T-cell (primary cell): Measurements from ENCODE around the gene NTM. TPM values are rescaled to one million over a fixed set of nuclear protein-coding genes. Genes with fewer than 3 reads are reported as not detected.
"Not testable (repeated sequence)": the region's sequence is repeated elsewhere in the genome, so short reads cannot be mapped to it uniquely, and the experiment has no call there.

Source experiments
- ATAC-seq, 4 experiments: fragments of 200-7000 bp in 3 of 4; fragments of 150-1000 bp in 1 of 4; cut with Tn5 transposase; replicated peaks in 1 of 4; 1 replicate in 3 of 4; 2 replicates in 1 of 4; pipeline ENCODE4 v1.10.0; 2021; ENCODE audit warnings: moderate library complexity in 3 of 4, mild to moderate bottlenecking in 2 of 4, moderate number of reproducible peaks in 1 of 4
- CTCF ChIA-PET, 2 donors: fragments of 300-600 bp; sonication (Branson Sonifier 250); formaldehyde crosslinking; loops; one replicate each; lab custom pipeline; 2022; ENCODE audit warnings: antibody characterized with exemption in 2 of 2; lab: Charles Lee
- POLR2A ChIA-PET, 2 donors: fragments of 300-600 bp; sonication (Branson Sonifier 250); formaldehyde crosslinking; loops; one replicate each; lab custom pipeline; 2022; ENCODE audit warnings: antibody characterized with exemption in 2 of 2; lab: Charles Lee
- DNase-seq, 35 experiments: peaks; one replicate each; pipeline versions ENCODE4 v3.0.0 to v3.0.0-alpha.2; 2013 to 2023
- H3K27ac ChIP-seq: one replicate; pipeline ENCODE4 v1.5.1; 2013; ENCODE audit warnings: low read length
- H3K27me3 ChIP-seq, 2 experiments: replicated peaks in 1 of 2; 1 replicate in 1 of 2; 2 replicates in 1 of 2; pipeline versions ENCODE4 v1.6.1 to v1.7.0; 2013; ENCODE audit warnings: low read length in 1 of 2, mixed read lengths in 1 of 2; ENCODE audit not compliant: control insufficient read depth in 2 of 2, insufficient read depth in 2 of 2; ENCODE audit errors: extremely low read depth in 1 of 2
- H3K36me3 ChIP-seq, 2 donors: 1 replicate in 1 of 2; 2 replicates in 1 of 2; pipeline versions ENCODE4 v1.6.1 to v1.7.0; 2013; ENCODE audit warnings: low read length in 1 of 2; ENCODE audit not compliant: control insufficient read depth in 2 of 2, insufficient read depth in 1 of 2; ENCODE audit errors: extremely low read depth in 1 of 2
- H3K4me1 ChIP-seq, 2 experiments: 1 replicate in 1 of 2; 2 replicates in 1 of 2; pipeline versions ENCODE4 v1.6.1 to v1.7.0; 2013; ENCODE audit warnings: low read length in 2 of 2, mixed read lengths in 1 of 2; ENCODE audit not compliant: insufficient read depth in 2 of 2, control insufficient read depth in 1 of 2; ENCODE audit errors: extremely low read depth in 1 of 2
- H3K4me3 ChIP-seq, 2 donors: 1 replicate in 1 of 2; 2 replicates in 1 of 2; pipeline versions ENCODE4 v1.5.1 to v1.7.0; 2013; ENCODE audit warnings: mild to moderate bottlenecking in 2 of 2, low read length in 1 of 2, moderate library complexity in 1 of 2; ENCODE audit not compliant: control insufficient read depth in 1 of 2; ENCODE audit errors: extremely low read depth in 1 of 2
- H3K9me3 ChIP-seq: 2 replicates; pipeline ENCODE4 v1.7.0; 2013
- H3K27ac Mint-ChIP-seq, 2 donors: one replicate each; pipeline ENCODE4 v1.8.0; 2020 to 2021; ENCODE audit warnings: mild to moderate bottlenecking in 2 of 2, mixed read lengths in 2 of 2
- H3K27me3 Mint-ChIP-seq, 2 donors: one replicate each; pipeline ENCODE4 v1.8.0; 2021 to 2022; ENCODE audit warnings: mixed read lengths in 2 of 2
- H3K36me3 Mint-ChIP-seq: one replicate; pipeline ENCODE4 v1.8.0; 2021; ENCODE audit warnings: mixed read lengths
- H3K4me1 Mint-ChIP-seq, 3 donors: one replicate each; pipeline ENCODE4 v1.8.0; 2020 to 2022; ENCODE audit warnings: mixed read lengths in 3 of 3, mild to moderate bottlenecking in 1 of 3
- H3K4me3 Mint-ChIP-seq, 3 donors: one replicate each; pipeline ENCODE4 v1.8.0; 2020 to 2022; ENCODE audit warnings: mild to moderate bottlenecking in 3 of 3, mixed read lengths in 3 of 3, moderate library complexity in 3 of 3
- H3K9me3 Mint-ChIP-seq, 3 donors: one replicate each; pipeline ENCODE4 v1.8.0; 2020 to 2022; ENCODE audit warnings: mixed read lengths in 3 of 3
- WGBS: methylation state at CpG from one replicate; pipeline ENCODE4 v1.1.5; 2013; ENCODE audit warnings: missing lambda C conversion rate; ENCODE audit not compliant: insufficient coverage; 5-methylcytosine and 5-hydroxymethylcytosine counted together
- total RNA-seq, 35 experiments: library from RNA in 6 of 35; stranded (reverse) in 6 of 35; fragments of 120-200 nt in 1 of 35; gene quantifications; one replicate each; pipeline versions ENCODE4 v1.2.1 to v1.2.4 and lab custom pipeline; 2013 to 2026

Gene NTM
- total RNA-seq, 5 donors from 2014 or later (not counting 1 experiment from before 2014, with no cell fraction given), result not detected

GRCh38 chr11:131486937-131487635 lies 116.7 kb downstream of the NTM start:
- H3K9me3 Mint-ChIP-seq, result no peaks in the 10 kb centered on the region
- ATAC-seq (no peak), DNase-seq (no peak)
- no peaks in the 10 kb centered on the region for H3K36me3 Mint-ChIP-seq
- Histone ChIP-seq H3K27me3 (peaks cover 0 to 2% of the 10 kb centered on the region in 2 experiments), H3K9me3 (no peaks in the 10 kb centered on the region), H3K36me3 (no peaks in the 10 kb centered on the region), H3K4me1 (no peaks in the 10 kb centered on the region), H3K27ac (no peak overlapping the region), H3K4me3 (no peak overlapping the region)
- ChIA-PET CTCF (no interaction called here), POLR2A (no interaction called here)
- H3K27ac Mint-ChIP-seq, result no peak overlapping the region
- 79% methylated on average over 2 of the region's 2 CpGs for WGBS
- H3K27me3 Mint-ChIP-seq, result no peaks in the 10 kb centered on the region
- H3K4me3 Mint-ChIP-seq, result no peak overlapping the region
- no peaks in the 10 kb centered on the region for H3K4me1 Mint-ChIP-seq

DNA sequence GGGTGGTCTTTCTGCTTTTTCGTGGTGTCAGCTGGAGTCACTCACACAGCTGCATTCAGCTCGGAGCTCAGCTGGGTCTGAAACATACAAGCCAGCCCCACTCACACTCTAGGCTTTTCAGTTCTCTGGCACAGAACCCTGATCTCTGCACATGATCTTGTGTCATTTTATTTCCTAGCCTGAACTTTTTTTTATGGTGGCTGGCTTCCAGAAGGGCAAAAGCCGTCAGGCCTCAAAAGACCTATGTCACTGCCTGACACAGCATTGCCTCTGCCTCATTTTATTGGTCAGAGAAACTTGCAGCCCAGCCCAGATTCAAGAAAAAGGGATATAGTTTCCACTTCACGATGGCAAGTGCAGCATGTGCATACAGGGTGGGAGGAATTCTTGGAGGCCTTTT lies 117.8 kb downstream of the NTM start:
- ChIA-PET POLR2A (no interaction called here), CTCF (no interaction called here)
- Mint-ChIP-seq H3K27ac (no peak overlapping the region), H3K4me3 (no peak overlapping the region), H3K36me3 (no peaks in the 10 kb centered on the region), H3K27me3 (peaks cover 0 to 4% of the 10 kb centered on the region in 2 donors), H3K4me1 (no peaks in the 10 kb centered on the region), H3K9me3 (no peaks in the 10 kb centered on the region)
- DNase-seq (no peak), ATAC-seq (no peak)
- Histone ChIP-seq H3K4me3 (no peak overlapping the region), H3K9me3 (no peaks in the 10 kb centered on the region), H3K27me3 (peaks cover 0 to 2% of the 10 kb centered on the region in 2 experiments), H3K36me3 (no peaks in the 10 kb centered on the region), H3K4me1 (no peaks in the 10 kb centered on the region), H3K27ac (no peak overlapping the region)
- 63% methylated on average over 1 of the region's 4 CpGs for WGBS

DNA sequence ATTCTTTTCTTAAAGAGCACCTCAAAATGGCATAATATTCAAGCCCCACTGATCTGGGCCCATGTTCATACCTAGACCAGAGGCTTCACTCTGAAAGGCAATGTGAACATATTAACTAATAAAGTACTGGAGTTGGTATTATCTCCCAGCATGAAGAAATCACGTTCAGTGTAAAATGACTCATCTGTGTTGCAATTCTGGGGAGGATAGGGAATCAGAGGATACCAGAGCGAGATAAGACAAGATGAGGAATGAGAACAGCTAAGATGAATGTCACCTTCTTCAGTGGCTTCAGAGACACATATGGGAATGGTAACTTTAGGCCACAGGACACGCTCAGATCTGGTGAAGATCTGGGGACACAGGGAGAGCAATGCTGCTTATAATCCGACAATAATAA lies 121.1 kb downstream of the NTM start:
- no peak overlapping the region for H3K27ac Mint-ChIP-seq

DNA sequence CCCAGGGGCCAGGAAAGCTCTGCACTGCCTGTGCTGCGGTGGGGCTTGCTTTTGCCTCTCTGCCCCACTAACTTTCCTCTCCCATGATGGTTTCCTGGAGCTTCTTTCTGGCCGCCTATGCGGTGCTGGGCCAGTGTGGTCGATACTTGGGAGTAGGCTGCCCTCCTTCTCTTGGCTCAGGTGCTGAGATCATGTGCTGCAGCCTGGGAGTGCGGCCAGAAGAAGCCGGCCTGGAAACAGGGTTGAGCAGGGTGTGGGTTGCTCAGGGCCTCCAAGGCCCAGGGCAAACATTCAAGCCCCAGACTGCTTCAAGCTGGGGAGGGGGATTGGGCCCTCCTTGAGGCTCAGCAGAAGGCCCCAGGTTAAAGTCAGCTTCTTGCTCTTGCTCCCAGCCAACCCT lies 125.0 kb downstream of the NTM start:
- CTCF ChIA-PET, result no interaction called here
- Histone ChIP-seq H3K27me3 (no peaks in the 10 kb centered on the region), H3K4me1 (no peaks in the 10 kb centered on the region), H3K36me3 (no peaks in the 10 kb centered on the region), H3K9me3 (no peaks in the 10 kb centered on the region), H3K27ac (no peak overlapping the region), H3K4me3 (no peak overlapping the region)
- no peak for DNase-seq
- POLR2A ChIA-PET, result interaction anchor here in 1 of 2 donors (0.7 kb wide), 1 partner anchor 20 kb away, joined by 4 read pairs; no protein-coding TSS in a partner anchor
- H3K4me3 Mint-ChIP-seq, result no peak overlapping the region
- H3K9me3 Mint-ChIP-seq, result no peaks in the 10 kb centered on the region
- no peak for ATAC-seq
- no peaks in the 10 kb centered on the region for H3K36me3 Mint-ChIP-seq
- WGBS, result 58% methylated on average over 3 of the region's 6 CpGs
- peaks cover 0 to 4% of the 10 kb centered on the region in 2 donors for H3K27me3 Mint-ChIP-seq
- no peak overlapping the region for H3K27ac Mint-ChIP-seq
- no peaks in the 10 kb centered on the region for H3K4me1 Mint-ChIP-seq

More for the DNA sequence above, 121.1 kb downstream of the NTM start:
- no peaks in the 10 kb centered on the region for H3K4me1 ChIP-seq
- H3K36me3 ChIP-seq, result no peaks in the 10 kb centered on the region
- Mint-ChIP-seq H3K27me3 (peaks cover 0 to 4% of the 10 kb centered on the region in 2 donors), H3K36me3 (no peaks in the 10 kb centered on the region), H3K9me3 (no peaks in the 10 kb centered on the region), H3K4me3 (no peak overlapping the region), H3K4me1 (no peaks in the 10 kb centered on the region)
- H3K9me3 ChIP-seq, result no peaks in the 10 kb centered on the region
- no peak for ATAC-seq
- DNase-seq, result no peak
- ChIA-PET POLR2A (no interaction called here), CTCF (no interaction called here)
- H3K27ac ChIP-seq, result no peak overlapping the region
- peaks cover 0 to 2% of the 10 kb centered on the region in 2 experiments for H3K27me3 ChIP-seq
- H3K4me3 ChIP-seq, result no peak overlapping the region
- 100% methylated on average over 1 of the region's 4 CpGs for WGBS

GRCh38 chr11:131497686-131498085 lies 127.3 kb downstream of the NTM start:
- POLR2A ChIA-PET, H3K4me3 ChIP-seq, CTCF ChIA-PET, ATAC-seq, H3K27me3 ChIP-seq, H3K27ac ChIP-seq, H3K4me3 Mint-ChIP-seq, H3K4me1 ChIP-seq, H3K27ac Mint-ChIP-seq, H3K27me3 Mint-ChIP-seq, H3K4me1 Mint-ChIP-seq, H3K9me3 Mint-ChIP-seq, DNase-seq, H3K36me3 Mint-ChIP-seq, H3K9me3 ChIP-seq, H3K36me3 ChIP-seq: not testable (repeated sequence)
- WGBS, result 70% methylated on average over 5 of the region's 5 CpGs

DNA sequence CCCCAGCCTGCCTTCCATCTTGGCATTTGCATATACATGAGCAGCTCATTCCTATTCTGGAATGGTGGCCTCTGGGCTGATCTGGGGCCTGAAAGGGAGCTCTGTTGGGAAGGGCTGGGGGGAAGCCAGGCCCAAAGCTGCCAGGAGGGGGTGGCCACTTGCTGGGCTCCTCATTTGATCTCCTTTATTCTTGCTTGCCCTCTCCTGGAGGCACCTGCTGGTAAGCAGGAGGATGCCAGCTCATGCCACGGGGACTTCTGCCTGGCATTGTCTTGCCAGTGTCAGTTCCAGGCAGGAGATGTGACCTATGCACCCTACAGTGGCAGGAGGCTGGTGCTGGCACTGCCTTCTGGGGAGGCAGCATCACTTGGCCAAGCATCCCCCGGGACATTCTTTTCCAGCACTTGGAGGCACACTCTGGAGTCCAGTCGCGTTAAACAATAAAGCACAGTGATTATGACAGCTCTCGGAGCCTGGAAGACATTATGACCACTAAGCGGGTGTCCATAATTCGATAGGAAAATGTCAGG lies 128.3 kb downstream of the NTM start:
- Histone ChIP-seq H3K4me1 (no peaks in the 10 kb centered on the region), H3K27me3 (no peaks in the 10 kb centered on the region), H3K4me3 (no peak overlapping the region), H3K27ac (no peak overlapping the region), H3K36me3 (no peaks in the 10 kb centered on the region), H3K9me3 (no peaks in the 10 kb centered on the region)
- Mint-ChIP-seq H3K4me3 (no peak overlapping the region), H3K36me3 (no peaks in the 10 kb centered on the region), H3K9me3 (peaks cover 0 to 10% (median 5%) of the 10 kb centered on the region in 3 donors), H3K4me1 (no peaks in the 10 kb centered on the region), H3K27me3 (peaks cover 4 to 6% of the 10 kb centered on the region in 2 donors), H3K27ac (no peak overlapping the region)
- ATAC-seq, result no peak
- DNase-seq, result no peak
- ChIA-PET POLR2A (no interaction called here), CTCF (no interaction called here)
- WGBS, result 52% methylated on average over 6 of the region's 7 CpGs
